ENCODE data around the gene SPAST.
"Not testable (repeated sequence)": the region's sequence is repeated elsewhere in the genome, so short reads cannot be mapped to it uniquely, and the experiment has no call there.

Gene SPAST

GRCh38 chr2:32128636-32129035, 65.3 kb downstream of the SPAST start:
- no peak for DNase-seq

GRCh38 chr2:32129086-32129485, 65.7 kb downstream of the SPAST start:
- no peak for DNase-seq

GRCh38 chr2:32135409-32135808, 72.1 kb downstream of the SPAST start:
- DNase-seq, result peak; percentile 52 to 72

GRCh38 chr2:32136097-32136496, 72.7 kb downstream of the SPAST start:
- no peak for DNase-seq

GRCh38 chr2:32151544-32151943, 88.2 kb downstream of the SPAST start:
- not testable (repeated sequence) for DNase-seq

GRCh38 chr2:32159678-32160077, 96.3 kb downstream of the SPAST start:
- DNase-seq, result no peak

- no peak for DNase-seq
Observed at GRCh38 chr2:32161296-32161695, 97.9 kb downstream of the SPAST start.

GRCh38 chr2:32164254-32164653, 100.9 kb downstream of the SPAST start:
- DNase-seq, result not testable (repeated sequence)

- not testable (repeated sequence) for DNase-seq
Observed at GRCh38 chr2:32165027-32165347, 101.6 kb downstream of the SPAST start.

- DNase-seq, result no peak
Observed at GRCh38 chr2:32166115-32166574, 102.8 kb downstream of the SPAST start.

GRCh38 chr2:32168513-32168912, 105.2 kb downstream of the SPAST start:
- no peak for DNase-seq

- no peak for DNase-seq
Observed at GRCh38 chr2:32172870-32173269, 109.5 kb downstream of the SPAST start.

- no peak for DNase-seq
Observed at GRCh38 chr2:32182667-32183066, 119.3 kb downstream of the SPAST start.

- no peak for DNase-seq
Observed at GRCh38 chr2:32189011-32189410, 125.7 kb downstream of the SPAST start.

- DNase-seq, result no peak
Observed at GRCh38 chr2:32192418-32192817, 129.1 kb downstream of the SPAST start.

- DNase-seq, result no peak
Observed at GRCh38 chr2:32200814-32201213, 137.5 kb downstream of the SPAST start.

- not testable (repeated sequence) for DNase-seq
Observed at GRCh38 chr2:32203428-32203827, 140.1 kb downstream of the SPAST start.

All from AML-193 (cell line).